ENCODE data around the gene OMD.

The OMD gene

GRCh38 chr9:92424340-92424739 is at the start of gene OMD:
OMD (minus strand) TSS chr9:92424471; CDS start chr9:92417558, 6,913 bp downstream.
- DNase-seq (ENCODE audit: low spot score), result peak; percentile 23

GRCh38 chr9:92468206-92468605 is 43.9 kb upstream of the OMD start:
- DNase-seq (ENCODE audit: low spot score), result peak; percentile 61

- DNase-seq (ENCODE audit: low spot score), result no peak
These were observed 43.2 kb upstream of the OMD start for GRCh38 chr9:92467511-92467910.

GRCh38 chr9:92467041-92467440 is 42.8 kb upstream of the OMD start:
- no peak for DNase-seq (ENCODE audit: low spot score)

GRCh38 chr9:92463984-92464383 is 39.7 kb upstream of the OMD start:
- DNase-seq (ENCODE audit: low spot score), result peak; percentile 89

GRCh38 chr9:92463387-92463786 is 39.1 kb upstream of the OMD start:
- no peak for DNase-seq (ENCODE audit: low spot score)

GRCh38 chr9:92457576-92457975 is 33.3 kb upstream of the OMD start:
- no peak for DNase-seq (ENCODE audit: low spot score)

GRCh38 chr9:92455217-92455616 is 30.9 kb upstream of the OMD start:
- DNase-seq (ENCODE audit: low spot score), result no peak

- no peak for DNase-seq (ENCODE audit: low spot score)
These were observed 22.3 kb upstream of the OMD start for GRCh38 chr9:92446536-92446935.

- no peak for DNase-seq (ENCODE audit: low spot score)
These were observed 20.6 kb upstream of the OMD start for GRCh38 chr9:92444841-92445240.

GRCh38 chr9:92440751-92441046 is 16.4 kb upstream of the OMD start:
- no peak for DNase-seq (ENCODE audit: low spot score)

GRCh38 chr9:92439921-92440750 is 15.9 kb upstream of the OMD start:
- peak; percentile 34 for DNase-seq (ENCODE audit: low spot score)

GRCh38 chr9:92438900-92439526 is 14.7 kb upstream of the OMD start:
- peak; percentile 22 for DNase-seq (ENCODE audit: low spot score)

GRCh38 chr9:92435263-92435662 is 11.0 kb upstream of the OMD start:
- DNase-seq (ENCODE audit: low spot score), result no peak

- peak; percentile 7 for DNase-seq (ENCODE audit: low spot score)
These were observed 8.8 kb upstream of the OMD start for GRCh38 chr9:92432972-92433548.

- peak; percentile 41 for DNase-seq (ENCODE audit: low spot score)
These were observed 8.1 kb upstream of the OMD start for GRCh38 chr9:92432350-92432749.

- DNase-seq (ENCODE audit: low spot score), result no peak
These were observed 5.6 kb upstream of the OMD start for GRCh38 chr9:92429836-92430235.

GRCh38 chr9:92426501-92427145 is 2.4 kb upstream of the OMD start:
- no peak for DNase-seq (ENCODE audit: low spot score)

- peak; percentile 16 for DNase-seq (ENCODE audit: low spot score)
These were observed 1.2 kb upstream of the OMD start for GRCh38 chr9:92425474-92425873.

GRCh38 chr9:92423612-92424011 is 659 bp downstream of the OMD start:
- DNase-seq (ENCODE audit: low spot score), result no peak

GRCh38 chr9:92422611-92423338 is 1.5 kb downstream of the OMD start:
- no peak for DNase-seq (ENCODE audit: low spot score)

- no peak for DNase-seq (ENCODE audit: low spot score)
These were observed 9.7 kb downstream of the OMD start for GRCh38 chr9:92414566-92414965.

Data from AG20443 (cell line).